Tibial artery (tissue), 4 donors: ENCODE results near the gene NME5.

Experiments
- DNase-seq, 2 donors: peaks; one replicate each; pipeline ENCODE4 v3.0.0-alpha.2; 2019
- H3K27ac ChIP-seq, 2 donors: fragments of 200-600 bp; sonication (generic) in 1 of 2; 1 replicate in 1 of 2; 2 replicates in 1 of 2; pipeline ENCODE4 v1.5.1; 2018 to 2019; ENCODE audit warnings: mild to moderate bottlenecking in 1 of 2
- H3K27me3 ChIP-seq, 2 donors: fragments of 200-600 bp; sonication (generic) in 1 of 2; one replicate each; pipeline versions ENCODE4 v1.5.1 to v1.6.0; 2016 to 2019
- H3K36me3 ChIP-seq, 3 donors: fragments of 200-600 bp; sonication (generic) in 2 of 3; one replicate each; pipeline ENCODE4 v1.5.1; 2016 to 2019; ENCODE audit warnings: mild to moderate bottlenecking in 2 of 3
- H3K4me1 ChIP-seq, 4 donors: fragments of 200-600 bp; sonication (generic) in 2 of 4; 1 replicate in 3 of 4; 2 replicates in 1 of 4; pipeline ENCODE4 v1.5.1; 2016 to 2019
- H3K4me3 ChIP-seq, 2 donors: fragments of 200-600 bp; sonication (generic) in 1 of 2; 1 replicate in 1 of 2; 2 replicates in 1 of 2; pipeline ENCODE4 v1.5.1; 2018 to 2019; ENCODE audit warnings: mild to moderate bottlenecking in 2 of 2
- H3K9me3 ChIP-seq, 3 donors: fragments of 200-600 bp; sonication (generic) in 1 of 3; one replicate each; pipeline ENCODE4 v1.5.1; 2016 to 2019
- intact Hi-C: fragments of 100-400 bp; cut with DNase I; formaldehyde crosslinking; loops from one replicate; pipeline ENCODE4 v1.15.0; 2023; ENCODE audit warnings: low total_unique reads
- TF ChIP-seq, protein P1 (sequence below), 2 experiments: fragments of 200-600 bp in 1 of 2; fragments of 450-650 bp in 1 of 2; IDR thresholded peaks; one replicate each; pipeline ENCODE4 v1.5.1; 2017 to 2019; ENCODE audit warnings: antibody characterized with exemption in 2 of 2, mild to moderate bottlenecking in 1 of 2, moderate library complexity in 1 of 2

NME5 gene

DNA sequence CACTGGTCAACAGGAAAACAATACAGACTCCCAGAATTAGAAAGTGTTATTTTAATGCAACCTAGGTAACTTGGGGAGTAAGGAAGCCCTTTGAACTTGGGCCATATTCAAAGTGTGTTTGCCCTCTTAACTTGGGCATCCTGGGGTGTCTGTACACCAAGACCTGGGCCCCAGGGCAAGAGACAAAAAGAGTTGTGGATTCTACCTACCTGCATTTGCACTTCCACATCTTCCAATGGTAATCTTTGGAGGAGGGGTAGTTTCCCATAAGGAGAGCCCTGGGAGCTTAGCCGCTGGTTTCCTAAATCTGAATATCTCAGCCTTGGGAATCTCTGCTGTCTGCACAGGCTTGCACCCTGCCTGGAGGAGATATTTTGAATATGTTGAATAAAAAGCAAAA lies 46.9 kb downstream of the NME5 start:
- intact Hi-C loops, result no loop called here

DNA sequence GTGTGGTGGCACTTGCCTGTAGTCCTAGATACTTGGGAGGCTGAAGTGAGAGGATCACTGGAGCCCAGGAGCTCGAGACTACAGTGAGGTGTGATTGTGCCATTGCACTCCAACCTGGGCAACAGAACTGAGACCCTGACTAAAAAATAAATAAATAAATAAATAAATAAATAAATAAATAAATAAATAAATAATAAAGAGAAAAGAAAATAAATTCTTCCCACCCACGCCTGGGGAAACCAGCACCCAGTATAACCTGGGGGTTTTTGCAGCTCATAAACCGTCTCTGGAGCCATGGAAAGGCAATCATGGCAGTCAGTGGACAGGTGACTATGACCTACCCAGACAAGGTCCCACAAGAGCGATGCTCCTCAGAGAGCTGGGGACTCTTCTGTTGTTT lies 47.5 kb downstream of the NME5 start:
- Histone ChIP-seq H3K27me3 (peaks cover 0 to 17% of the 10 kb centered on the region in 2 donors), H3K27ac (no peak overlapping the region), H3K4me3 (no peak overlapping the region), H3K9me3 (no peaks in the 10 kb centered on the region), H3K36me3 (no peaks in the 10 kb centered on the region), H3K4me1 (no peaks in the 10 kb centered on the region)
- DNase-seq, result no peak
- TF ChIP-seq, protein P1, sequence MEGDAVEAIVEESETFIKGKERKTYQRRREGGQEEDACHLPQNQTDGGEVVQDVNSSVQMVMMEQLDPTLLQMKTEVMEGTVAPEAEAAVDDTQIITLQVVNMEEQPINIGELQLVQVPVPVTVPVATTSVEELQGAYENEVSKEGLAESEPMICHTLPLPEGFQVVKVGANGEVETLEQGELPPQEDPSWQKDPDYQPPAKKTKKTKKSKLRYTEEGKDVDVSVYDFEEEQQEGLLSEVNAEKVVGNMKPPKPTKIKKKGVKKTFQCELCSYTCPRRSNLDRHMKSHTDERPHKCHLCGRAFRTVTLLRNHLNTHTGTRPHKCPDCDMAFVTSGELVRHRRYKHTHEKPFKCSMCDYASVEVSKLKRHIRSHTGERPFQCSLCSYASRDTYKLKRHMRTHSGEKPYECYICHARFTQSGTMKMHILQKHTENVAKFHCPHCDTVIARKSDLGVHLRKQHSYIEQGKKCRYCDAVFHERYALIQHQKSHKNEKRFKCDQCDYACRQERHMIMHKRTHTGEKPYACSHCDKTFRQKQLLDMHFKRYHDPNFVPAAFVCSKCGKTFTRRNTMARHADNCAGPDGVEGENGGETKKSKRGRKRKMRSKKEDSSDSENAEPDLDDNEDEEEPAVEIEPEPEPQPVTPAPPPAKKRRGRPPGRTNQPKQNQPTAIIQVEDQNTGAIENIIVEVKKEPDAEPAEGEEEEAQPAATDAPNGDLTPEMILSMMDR (IDR thresholded peaks at IDR 0.05), result no peak
- intact Hi-C loops, result no loop called here

More for the DNA sequence above, 46.9 kb downstream of the NME5 start:
- TF ChIP-seq, protein P1 (IDR thresholded peaks at IDR 0.05), result no peak
- Histone ChIP-seq H3K4me1 (no peaks in the 10 kb centered on the region), H3K27ac (no peak overlapping the region), H3K36me3 (no peaks in the 10 kb centered on the region), H3K27me3 (peaks cover 0 to 17% of the 10 kb centered on the region in 2 donors), H3K9me3 (no peaks in the 10 kb centered on the region), H3K4me3 (no peak overlapping the region)
- DNase-seq, result no peak

DNA sequence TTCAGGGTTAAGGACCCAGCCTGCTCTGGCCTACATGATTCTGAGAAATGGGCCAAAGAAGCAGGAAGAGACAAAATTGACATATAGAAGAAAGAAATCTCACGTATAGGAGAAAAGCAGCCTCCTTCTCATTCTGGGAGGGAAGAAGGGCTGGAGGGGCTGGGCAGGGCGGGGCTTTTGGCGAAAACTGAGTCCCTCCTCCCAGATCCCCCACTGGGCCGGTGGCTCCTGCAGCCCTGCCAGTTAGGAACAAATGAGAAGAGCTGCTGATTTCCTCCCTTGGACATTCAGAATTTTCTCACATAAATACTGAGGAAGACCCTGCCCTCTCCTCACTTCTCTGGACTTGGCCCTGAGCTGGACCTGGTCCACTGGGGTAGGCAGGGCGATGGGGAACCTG lies 55.5 kb downstream of the NME5 start, which contains the start of gene WNT8A:
TSS of gene WNT8A (plus strand) at position 332 of the 400 bp plus-strand sequence. CDS start 95 bp downstream, outside the sequence.
- Histone ChIP-seq H3K4me3 (no peak within 1 kb of the TSS), H3K9me3 (no peaks in the 10 kb centered on the region), H3K36me3 (no peaks in the 10 kb centered on the region), H3K4me1 (no peaks in the 10 kb centered on the region), H3K27me3 (peaks cover 0 to 2% of the 10 kb centered on the region in 2 donors), H3K27ac (no peak within 1 kb of the TSS)
- TF ChIP-seq, protein P1 (IDR thresholded peaks at IDR 0.05), result no peak
- DNase-seq, result no peak
- intact Hi-C loops, result no loop called here

DNA sequence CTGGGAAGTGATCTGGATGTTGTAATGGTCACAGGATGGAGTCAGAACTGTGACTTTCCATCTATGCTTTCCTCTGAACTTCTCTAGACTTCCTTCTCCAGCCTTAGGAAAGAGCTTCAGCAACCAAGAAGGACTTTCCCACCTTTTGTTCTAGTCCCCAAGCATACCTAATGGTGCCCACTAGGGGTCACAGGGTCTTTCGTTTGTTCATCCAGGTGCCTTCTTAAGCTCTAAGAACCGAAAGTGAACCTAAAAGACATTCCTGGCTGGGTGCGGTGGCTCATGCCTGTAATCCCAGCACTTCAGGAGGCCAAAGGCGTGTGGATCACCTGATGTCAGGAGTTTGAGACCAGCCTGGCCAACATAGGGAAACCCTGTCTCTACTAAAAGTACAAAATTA lies 57.2 kb downstream of the NME5 start:
- TF ChIP-seq, protein P1 (IDR thresholded peaks at IDR 0.05), result no peak
- Histone ChIP-seq H3K4me3 (no peak overlapping the region), H3K36me3 (no peaks in the 10 kb centered on the region), H3K27me3 (no peaks in the 10 kb centered on the region), H3K9me3 (no peaks in the 10 kb centered on the region), H3K4me1 (no peaks in the 10 kb centered on the region), H3K27ac (no peak overlapping the region)
- intact Hi-C loops, result no loop called here
- DNase-seq, result no peak

DNA sequence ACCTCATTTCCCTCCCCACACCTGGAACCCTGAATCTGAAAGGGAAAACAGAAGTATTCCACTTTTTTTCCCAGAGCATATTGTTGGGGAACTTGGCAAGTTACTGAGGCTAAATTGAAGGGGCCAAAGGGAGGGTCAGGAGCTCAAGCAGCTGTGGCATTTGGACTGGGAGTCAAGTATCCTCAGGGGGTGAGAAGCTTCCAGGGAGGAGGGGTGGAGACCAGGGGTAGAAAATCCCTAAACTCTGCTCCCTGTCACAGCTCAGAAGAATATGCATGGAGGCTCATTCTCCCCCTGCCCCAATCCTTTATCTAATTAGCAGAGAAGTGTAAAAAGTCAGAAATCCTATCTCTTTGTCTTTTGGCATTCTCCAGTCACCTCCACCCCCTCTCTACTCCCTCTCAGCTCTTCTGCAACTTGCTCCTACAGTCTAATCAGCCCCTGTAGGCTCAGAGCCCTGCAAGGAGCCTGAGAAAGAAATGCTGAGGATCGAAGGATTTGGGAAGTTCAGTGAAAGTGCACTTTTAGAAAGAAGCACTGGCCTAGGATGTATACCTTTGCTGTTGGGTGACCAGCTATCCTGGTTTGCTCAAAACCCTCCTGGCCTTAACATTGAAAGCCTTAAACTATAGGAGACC lies 61.1 kb downstream of the NME5 start:
- intact Hi-C loops, result loop anchor here (5.0 kb wide), 1 partner anchor 54 kb away; no protein-coding TSS in a partner anchor
- TF ChIP-seq, protein P1 (IDR thresholded peaks at IDR 0.05), result no peak
- Histone ChIP-seq H3K4me3 (no peak overlapping the region), H3K27ac (no peak overlapping the region), H3K36me3 (no peaks in the 10 kb centered on the region), H3K4me1 (no peaks in the 10 kb centered on the region), H3K27me3 (no peaks in the 10 kb centered on the region), H3K9me3 (no peaks in the 10 kb centered on the region)
- DNase-seq, result no peak
